Esophagus squamous epithelium (tissue), 4 donors: ENCODE measurements around the gene SH2D7.

Source experiments
- CTCF ChIP-seq, 6 experiments: fragments of 450-650 bp in 4 of 6; fragments of 200-600 bp in 2 of 6; sonication (generic) in 2 of 6; IDR thresholded peaks; one replicate each; pipeline ENCODE4 v1.5.1; 2016 to 2019; ENCODE audit warnings: antibody characterized with exemption in 6 of 6, mild to moderate bottlenecking in 4 of 6, moderate library complexity in 4 of 6
- POLR2A ChIP-seq, 4 donors: fragments of 450-650 bp; IDR thresholded peaks; one replicate each; pipeline ENCODE4 v1.6.1; 2017; ENCODE audit warnings: antibody characterized with exemption in 4 of 4, mild to moderate bottlenecking in 4 of 4, moderate library complexity in 3 of 4

GRCh38 chr15:78102211-78102610, 9.8 kb downstream of the SH2D7 start:
- TF ChIP-seq CTCF (IDR thresholded peaks at IDR 0.05) (no peak), POLR2A (IDR thresholded peaks at IDR 0.05) (no peak)
